Kidney capillary endothelial cell (primary cell): ENCODE results near the gene HMSD.

Source experiments
- DNase-seq: peaks from one replicate; pipeline ENCODE4 v3.0.0-alpha.2; 2018; ENCODE audit warnings: low spot score

HMSD gene

DNA sequence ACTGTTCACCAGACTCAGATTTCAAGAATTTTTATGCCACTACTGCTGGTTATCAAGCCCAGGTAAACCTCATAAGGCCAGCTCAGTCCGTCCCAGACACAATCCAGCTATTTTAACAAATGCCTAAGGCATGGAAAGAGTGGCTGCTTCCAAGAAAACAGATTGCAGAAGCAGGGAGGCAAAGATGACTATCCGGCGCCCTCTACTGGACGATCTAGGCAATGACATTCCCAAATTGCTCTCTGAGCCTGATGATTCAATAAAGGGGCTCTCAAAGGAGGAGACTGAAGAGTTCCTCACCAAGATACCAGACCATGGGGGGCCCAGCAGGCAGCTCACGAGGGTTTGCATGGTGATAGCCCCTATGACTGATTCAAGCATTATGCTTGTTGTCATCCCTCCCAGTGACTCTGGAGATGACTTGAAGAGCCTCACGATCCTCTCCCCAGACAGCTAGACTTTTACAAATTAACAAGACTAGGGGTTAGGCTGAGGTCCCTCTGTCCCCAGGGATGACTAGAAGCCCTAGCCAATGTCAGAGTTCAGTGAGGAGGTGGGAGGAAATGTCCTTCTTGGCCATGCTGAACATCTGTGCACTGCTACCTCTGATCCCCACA, 45.8 kb downstream of the HMSD start:
- peak; percentile 42 for DNase-seq

DNA sequence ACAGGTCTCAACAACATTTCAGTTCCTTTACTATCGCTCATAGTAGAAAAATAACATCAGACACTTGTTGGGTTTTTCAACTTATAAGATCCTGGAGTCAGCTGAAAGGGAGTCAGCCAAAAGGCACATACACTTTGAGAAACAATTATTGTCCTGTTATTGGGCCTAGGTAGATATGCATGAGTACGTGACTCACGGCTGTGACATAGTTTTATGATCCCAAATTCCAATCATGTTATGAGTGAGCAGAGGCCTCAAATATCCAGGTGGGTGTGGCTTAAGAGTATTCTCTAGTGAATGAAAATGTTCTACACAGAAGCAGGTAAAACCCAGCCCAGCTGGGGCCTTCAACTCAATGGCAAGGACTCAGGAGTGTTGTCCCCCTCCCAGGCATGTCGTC, 47.9 kb downstream of the HMSD start:
- DNase-seq: no peak

DNA sequence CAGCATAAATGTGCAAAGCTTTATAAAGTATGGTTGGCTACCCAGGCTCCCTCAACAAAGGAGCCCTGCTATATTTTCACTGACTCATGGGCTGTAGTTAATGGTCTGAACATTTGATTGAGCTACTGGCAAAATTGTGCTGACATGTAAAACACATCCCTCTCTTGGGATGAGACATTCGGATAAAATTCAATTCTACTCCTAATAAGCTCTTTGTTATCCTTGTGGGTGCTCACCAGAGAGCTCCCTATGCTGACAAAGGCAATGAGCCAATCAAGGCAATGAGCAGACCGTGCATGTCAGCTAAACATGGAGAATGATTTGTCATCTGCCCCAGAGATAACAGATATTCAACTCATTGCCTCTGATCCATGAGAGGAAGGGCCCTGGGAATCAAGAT, 48.5 kb downstream of the HMSD start:
- DNase-seq: no peak

DNA sequence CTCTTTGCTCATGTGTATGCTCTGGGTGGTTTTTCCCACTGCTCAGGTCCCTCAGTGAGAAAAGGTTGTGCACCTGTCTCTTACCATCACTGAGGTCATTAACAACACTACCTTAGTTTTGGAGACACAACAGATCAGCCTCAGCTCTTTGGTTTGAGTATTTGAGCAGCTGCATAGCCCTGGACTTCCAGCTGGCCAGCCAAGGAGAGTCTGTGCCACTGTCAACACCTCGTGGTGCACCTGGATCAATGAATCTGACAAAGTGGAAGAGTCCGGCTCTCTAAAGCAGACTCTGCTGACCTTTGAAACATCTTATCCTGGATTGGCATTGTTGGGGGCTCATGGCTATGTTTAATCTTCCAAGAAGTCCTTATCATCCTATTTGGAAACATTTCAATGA, 50.8 kb downstream of the HMSD start:
- no peak for DNase-seq

DNA sequence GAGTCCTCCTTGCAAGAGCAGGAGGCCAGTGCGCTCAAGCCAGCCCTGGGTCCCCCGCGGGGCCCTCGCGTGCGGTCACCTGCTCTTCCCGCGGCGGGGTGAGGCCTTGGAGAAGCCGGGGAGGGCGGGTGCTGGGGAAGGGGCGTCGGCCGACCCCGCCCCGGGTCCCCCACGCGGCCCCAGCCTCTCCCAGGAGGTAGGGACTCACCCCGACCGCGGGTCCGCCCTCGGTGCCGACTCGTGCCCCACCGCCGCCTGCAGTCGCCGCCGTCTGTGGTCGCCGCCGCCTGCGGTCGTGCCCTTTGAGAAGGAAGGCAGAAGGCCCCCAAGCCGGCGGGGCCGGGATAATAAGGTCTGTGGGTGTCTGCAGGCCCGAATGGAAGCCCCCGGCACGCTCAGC, 53.5 kb downstream of the HMSD start:
- no peak for DNase-seq

DNA sequence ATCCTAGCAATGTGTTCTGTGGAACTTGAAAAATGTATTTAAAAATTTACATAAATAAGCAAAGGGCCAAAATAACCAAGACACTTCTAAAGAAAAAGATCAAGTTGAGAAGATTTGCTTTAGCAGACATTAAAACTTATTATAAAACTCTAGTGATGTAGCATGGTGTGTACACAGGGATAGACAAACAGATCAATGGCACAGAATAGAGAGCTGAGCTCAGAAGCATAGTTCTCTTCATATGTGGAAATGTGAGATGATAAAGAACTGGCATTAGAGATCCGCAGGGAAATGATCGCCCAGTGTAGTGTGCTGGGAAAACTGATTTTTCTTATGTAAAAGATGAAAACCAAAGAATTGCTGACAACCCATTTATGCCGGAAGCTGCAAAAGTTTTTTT, 60.2 kb downstream of the HMSD start:
- no peak for DNase-seq
